Esophagus muscularis mucosa (tissue), 4 donors: ENCODE results near the gene SLC39A10.

Experiments used
- CTCF ChIP-seq, 3 experiments: fragments of 200-600 bp in 2 of 3; fragments of 450-650 bp in 1 of 3; sonication (generic) in 2 of 3; IDR thresholded peaks; one replicate each; pipeline ENCODE4 v1.5.1; 2017 to 2019; ENCODE audit warnings: antibody characterized with exemption in 3 of 3, mild to moderate bottlenecking in 2 of 3, moderate library complexity in 1 of 3
- EP300 ChIP-seq: sonication (generic); formaldehyde crosslinking; IDR thresholded peaks from one replicate; pipeline ENCODE4 v1.6.1; 2017; ENCODE audit warnings: antibody characterized with exemption
- POLR2A ChIP-seq: fragments of 450-650 bp; IDR thresholded peaks from one replicate; pipeline ENCODE4 v1.6.1; 2017; ENCODE audit warnings: antibody characterized with exemption, moderate library complexity, mild to moderate bottlenecking, low read depth
- POLR2AphosphoS5 ChIP-seq, 2 donors: sonication (generic); formaldehyde crosslinking; IDR thresholded peaks; one replicate each; pipeline ENCODE4 v1.6.1; 2017; ENCODE audit warnings: antibody characterized with exemption in 2 of 2

DNA sequence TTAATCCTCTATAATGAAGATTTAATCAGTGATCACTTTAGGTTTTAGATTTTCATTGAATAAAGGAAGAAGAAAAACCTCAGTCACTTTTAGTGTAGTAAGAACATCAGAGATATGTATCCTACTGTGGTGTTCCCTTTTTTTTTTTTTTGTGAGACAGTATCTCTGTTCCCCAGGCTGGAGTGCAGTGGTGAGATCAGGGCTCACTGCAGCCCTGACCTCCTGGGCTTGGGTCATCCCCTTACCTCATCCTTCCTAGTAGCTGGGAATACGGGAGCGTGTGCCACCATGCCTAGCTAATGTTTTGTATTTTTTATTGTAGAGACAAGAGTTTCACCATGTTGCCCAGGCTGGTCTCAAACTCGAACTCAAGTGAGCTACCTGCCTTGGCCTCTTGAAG lies 5.1 kb downstream of the SLC39A10 start:
- TF ChIP-seq POLR2AphosphoS5 (IDR thresholded peaks at IDR 0.05) (no peak), CTCF (IDR thresholded peaks at IDR 0.05) (no peak), EP300 (no peak), POLR2A (no peak)
